Fibroblast of skin of left biceps (primary cell): ENCODE results near the gene RASL11B.

Experiments used
- DNase-seq, 2 experiments: peaks; one replicate each; pipeline ENCODE4 v3.0.0-alpha.2; 2013; ENCODE audit warnings: low read depth in 2 of 2

Gene RASL11B

DNA sequence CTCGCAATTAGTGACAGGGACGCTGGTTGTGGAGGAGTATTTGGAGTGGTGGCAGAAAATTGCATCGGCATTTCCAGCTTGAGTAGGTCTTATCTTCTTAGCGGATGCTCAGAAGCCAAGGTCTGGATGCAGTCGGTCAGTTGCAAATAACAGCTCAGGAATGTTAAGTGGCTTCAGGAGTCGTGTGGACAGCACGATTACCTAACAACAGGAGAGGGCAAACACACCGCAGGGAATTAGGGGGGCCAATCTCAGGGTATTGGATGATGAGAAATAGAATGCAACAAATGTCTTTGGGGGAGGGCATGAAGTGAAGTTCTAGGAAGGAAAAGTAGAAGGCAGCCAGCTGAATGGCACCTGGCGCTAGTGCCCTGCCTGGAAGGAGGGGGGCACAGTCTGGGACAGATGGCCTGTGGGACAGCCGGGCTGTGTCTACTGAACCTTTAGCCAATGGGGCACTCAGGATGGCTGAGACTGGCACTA is 11.8 kb downstream of the RASL11B start:
- DNase-seq = no peak

DNA sequence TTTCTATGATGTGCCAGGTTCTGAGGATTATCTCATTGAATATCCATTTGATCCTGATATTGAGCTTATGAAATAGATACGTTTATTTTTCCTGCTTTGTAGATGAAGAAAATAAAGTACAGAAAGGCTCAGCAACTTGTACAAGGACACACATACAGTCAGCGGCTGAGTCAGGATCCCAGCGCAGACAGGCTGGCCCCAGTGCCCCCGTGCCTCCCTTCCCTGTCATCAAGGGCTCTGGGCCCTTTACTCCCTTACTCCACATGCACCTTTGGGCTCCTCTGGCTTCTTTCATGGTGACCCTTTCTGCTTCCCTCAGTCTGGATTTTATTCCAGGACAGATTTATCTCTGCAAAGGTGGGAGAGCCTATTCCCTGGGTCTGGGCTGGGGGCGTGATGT is 12.8 kb downstream of the RASL11B start:
- no peak for DNase-seq

DNA sequence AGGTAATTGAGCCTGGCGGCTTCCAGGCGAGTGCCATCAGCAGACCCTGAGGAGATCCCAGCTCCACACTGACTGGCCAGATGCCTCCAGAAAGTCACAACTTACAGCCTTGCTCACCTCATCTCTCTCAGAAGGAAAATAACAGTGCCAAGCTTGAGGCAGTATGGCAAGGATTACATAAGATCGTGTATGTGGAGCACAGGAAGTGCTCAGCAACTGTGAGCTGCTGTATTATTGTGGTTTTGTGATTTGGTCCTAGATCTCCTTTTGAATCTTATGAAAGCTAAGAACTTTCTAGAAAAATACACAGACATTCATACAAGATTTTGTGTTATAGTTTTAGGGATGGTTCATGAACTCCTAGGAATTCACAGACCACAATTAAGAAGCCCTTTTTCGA is 14.0 kb downstream of the RASL11B start:
- no peak for DNase-seq

DNA sequence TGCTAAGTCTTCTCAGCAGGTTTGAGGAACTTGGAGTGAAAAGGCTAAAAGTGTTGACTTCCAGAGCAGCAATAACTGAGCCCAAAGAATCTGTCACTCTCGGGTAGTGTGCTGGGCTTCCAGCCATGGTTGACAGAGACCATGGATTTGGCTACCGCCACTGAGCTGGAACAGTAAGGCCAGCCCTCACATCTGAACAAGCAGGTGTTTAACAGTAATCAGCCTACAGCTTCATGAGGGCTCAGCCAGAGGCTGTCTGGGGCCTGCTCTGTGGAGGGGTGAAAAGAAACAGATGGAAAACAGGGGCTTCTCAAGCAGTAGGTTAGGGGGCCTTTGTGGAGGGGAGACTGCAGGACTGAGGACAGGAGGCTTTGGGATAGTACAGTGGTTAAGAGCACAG is 14.9 kb downstream of the RASL11B start:
- no peak for DNase-seq

DNA sequence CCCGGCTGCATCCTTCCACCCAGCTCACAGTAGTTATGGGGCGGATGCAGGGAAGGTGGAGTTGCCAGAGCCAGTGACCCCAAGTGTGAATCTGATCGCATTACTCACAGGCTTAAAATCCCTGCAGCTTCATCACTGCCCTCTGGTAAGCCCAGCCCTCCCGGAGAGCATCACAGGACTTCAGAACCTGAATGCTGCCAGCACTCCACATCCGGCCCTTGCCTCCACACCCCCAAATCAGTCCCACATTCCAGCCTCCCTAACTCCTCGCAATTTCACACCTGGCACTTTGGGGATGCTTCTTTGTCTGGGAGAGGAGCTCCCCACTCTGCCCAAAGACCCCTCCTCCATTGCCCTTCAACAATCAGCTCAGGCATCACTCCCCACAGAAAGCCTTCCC is 15.6 kb downstream of the RASL11B start:
- no peak for DNase-seq

DNA sequence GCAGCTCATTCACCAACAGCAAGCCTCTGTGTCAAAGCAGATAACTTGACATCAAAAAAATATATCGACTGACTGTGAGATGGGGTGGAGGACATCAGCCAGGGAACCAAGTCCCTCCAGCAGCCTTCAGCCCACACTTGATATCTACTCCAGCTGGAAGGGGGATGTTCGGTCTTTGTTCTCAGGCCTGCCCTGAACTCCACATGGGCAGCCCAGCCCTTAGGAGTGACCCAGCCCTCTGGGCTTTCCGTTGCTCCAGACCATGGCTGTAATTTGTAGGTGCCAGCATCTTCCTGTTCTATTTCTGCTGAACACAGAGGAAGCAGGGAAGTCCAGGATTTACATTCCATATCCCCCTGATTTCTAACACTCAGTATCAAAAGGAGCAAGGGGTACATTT is 17.4 kb downstream of the RASL11B start:
- no peak for DNase-seq

DNA sequence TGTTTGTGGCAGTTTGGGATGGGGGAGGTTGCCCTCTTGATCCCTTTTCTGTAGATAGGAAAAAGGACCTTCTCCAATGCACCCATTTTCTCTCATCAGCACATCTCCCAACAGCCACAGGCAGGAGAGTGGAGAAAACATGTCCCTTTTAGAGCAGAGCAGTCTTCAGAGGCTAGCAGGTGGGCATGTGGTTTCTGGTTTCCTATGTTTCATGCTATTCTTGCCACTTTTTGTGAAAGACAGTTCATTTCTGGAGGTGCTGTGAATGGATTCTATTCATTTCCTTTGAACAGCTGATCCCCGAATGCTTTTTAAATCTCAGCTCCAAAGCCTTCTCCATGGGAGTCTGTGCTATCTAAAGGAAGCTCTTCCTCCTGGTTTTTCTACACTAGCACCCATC is 18.9 kb downstream of the RASL11B start:
- DNase-seq = no peak

DNA sequence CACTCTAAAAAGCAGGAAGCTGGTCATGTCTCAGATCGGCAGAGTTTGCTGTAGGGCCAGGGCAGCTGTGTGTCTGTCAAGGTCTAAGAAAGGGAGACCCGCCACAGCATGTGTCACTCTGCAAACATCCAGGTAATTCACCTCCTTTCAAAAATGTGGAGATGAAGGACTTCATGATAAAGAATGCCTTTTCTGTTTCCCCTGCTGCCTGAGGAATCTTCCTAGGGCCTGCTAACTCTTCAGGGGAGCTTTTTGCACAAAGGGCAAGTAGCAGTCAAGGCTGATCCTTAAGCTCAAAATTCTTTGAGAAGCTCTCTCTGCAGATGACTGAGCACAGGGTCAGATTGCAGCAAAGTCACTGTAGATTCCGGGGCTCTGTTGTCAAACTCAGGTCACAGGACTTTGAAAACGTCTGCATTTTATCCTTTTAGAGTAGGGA is 21.1 kb downstream of the RASL11B start:
- no peak for DNase-seq

DNA sequence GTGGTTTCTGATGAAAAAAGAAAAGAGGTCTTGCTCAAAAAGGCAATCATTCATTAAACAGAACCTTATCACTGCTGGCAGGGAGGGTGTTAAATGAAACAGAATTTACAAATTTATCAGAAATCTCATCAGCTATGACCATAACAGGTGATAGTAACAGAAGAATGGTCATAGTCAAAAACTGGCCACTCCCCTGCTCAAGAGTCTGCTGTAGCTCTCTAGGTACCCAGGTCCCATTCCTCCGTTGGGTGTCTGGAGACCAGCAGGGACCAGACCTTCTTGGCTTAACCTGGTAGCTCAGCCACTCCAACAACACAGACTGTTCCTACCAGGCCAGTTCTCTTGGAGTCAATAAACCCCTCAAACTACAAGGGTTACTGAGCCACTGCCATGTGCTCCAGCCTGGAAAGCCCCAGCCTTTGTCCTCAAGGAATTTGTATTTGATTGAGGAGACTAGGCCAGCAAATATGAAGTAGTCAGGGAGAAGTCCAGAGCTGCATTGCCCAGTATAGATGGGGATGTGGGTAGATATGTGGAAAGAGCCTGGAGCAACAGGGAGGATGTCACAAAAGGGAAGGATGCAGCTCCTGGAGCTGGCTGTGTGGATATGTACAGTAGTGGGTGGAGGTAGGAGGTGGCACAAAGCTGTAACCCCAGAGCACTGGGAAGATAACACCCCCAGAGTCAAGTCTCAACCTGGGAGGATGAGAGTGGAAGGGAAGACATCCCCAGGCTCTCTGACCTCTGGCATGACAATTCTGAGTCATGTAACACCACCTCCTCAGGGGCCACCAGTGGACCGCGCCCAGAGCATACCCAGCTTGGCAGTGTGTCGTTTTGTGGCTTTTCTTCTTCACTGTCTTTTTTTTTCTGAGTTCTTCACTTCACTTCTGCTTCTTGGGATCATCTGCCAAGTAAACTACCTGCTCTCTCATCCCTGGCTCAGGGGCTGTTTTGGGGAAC is 21.9 kb downstream of the RASL11B start:
- DNase-seq = no peak

DNA sequence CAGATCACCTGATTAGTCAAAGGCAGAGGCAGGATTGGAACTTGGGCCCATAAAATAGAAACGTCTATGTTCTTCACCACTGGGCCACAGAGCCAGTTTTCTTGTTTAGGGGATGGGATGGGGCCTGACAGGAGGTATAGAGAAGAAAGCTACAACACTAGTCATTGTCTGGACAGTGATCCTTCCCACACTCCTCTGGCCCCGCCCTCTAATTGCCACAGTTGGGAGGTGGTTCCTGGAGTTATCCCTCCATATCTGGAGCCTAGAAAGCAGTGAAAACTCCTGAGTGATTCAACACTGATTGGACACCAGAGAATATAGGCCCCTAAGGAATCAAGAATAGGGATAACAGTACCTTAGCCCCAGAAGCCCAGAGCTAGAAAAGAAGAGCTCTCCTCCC is 22.9 kb downstream of the RASL11B start:
- no peak for DNase-seq

DNA sequence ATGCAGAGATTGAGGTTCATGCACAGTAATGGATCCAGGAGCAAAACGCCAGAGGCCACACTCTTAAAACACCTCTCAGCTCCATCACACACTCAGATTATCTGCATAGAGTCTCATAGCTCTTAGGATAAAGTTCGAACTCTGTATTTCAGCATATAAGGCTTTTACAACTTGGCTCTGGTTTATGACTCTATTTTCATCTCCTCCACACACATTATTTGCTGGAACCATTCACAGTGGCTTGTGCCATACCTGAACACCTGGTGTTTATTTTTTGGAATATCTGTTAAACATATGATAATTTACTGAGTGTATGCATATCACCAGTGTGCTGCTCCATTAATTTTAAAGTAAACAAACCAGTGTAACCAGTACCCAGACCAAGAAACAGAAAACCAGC is 27.2 kb downstream of the RASL11B start:
- DNase-seq = no peak

DNA sequence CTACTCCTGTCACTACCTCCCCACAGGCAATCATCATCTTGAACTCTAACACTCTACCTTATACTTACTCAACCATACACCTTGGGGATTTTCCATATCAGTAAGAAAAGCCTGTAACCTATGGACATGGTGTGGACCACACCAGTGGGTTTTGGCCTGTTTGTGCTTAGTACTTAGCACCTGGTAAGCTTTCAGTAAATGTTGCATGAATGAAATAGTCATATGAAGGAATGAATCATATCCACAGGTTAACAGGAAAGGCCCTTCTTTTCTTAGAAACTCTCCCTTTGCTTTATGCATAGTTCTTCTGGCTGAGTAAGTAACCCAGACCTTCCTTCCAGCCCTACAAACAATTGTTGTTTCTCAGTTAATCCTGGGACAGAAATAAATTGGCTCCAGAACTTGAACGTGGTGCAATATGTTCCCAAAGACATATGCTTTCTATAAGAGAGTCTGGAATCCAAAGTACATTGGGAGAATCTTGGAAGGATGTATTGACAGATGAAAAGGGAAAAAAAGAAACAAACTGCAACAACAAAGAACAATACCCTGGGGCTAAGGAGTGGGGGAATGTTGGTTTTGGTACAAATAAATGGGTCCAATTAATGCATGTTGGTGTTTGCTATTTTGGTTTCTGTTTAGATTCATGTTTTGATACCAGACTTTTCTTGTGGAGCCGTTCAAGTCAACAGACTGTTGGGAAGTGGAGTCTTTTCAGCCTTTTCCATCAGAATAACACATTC is 27.8 kb downstream of the RASL11B start:
- no peak for DNase-seq

DNA sequence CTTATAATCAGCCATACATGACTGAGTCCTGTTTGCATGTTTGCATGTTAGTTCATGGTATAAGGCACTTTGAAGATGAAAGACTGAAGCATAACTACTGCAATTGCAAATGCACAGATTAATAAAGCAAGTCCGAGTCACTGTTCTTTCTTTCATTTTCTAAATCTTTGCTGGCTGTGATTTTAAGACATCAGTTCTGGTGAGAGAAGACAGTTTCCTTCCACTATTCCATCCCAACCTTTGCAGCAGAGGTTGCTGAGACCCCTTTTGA is 28.3 kb downstream of the RASL11B start:
- DNase-seq = no peak

DNA sequence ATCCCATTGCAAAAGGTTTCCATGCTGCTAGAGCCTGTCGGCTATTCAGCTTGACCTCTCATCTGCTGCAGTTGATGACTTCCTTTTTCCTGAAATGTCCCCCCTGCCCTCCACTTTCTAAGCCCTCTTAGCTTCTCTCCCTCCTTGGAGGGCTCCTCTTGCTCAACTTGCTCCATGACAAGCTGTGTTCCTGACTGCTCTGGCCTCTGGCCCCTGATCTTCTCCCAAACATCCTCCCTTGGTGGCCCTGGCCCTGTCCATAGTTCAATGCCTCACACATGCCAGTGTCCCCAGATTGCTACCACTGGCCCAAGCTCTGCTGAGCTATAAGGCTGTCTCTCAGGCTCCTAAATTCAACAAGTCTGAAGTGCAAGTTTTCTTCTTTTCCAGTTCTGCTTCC is 29.6 kb downstream of the RASL11B start:
- DNase-seq = no peak

DNA sequence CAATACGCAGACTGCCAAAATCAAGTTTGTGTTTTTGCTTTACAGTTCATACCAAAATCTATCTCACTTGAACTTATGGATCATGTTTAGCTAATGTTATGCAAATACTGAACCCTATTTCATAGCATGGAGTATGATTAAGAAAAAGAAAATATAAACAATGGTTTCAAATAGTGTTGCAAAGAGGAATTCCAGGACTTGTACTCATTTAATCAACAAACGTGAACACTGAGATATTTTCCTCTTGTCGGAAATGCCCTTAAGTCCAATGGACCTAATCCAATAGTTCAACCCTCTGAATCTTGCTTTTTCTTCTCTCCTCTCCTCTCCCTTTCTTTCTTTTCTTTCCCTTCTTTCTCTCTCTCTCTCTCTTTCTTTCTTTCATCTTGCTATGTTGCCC is 30.8 kb downstream of the RASL11B start:
- no peak for DNase-seq

DNA sequence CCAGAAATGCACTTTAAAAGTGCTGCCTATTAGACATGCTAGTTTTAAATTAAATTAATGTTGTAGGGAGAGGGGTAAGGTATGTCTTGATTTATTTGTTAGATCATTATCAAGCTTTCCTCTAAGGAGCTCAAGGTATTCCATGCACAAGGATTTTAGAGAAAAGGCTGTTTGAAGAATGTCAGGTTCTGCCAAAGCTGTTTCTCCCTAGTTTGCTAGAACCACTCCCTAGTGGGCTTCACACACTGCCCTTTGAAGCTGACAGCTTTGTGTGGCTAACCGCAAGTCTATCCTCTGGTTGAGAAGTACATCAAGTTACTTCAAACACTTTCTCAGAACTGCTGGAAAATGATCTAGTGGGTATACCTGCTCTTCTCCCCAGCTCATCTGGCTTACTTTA is 32.3 kb downstream of the RASL11B start:
- peak; percentile 36 to 44 for DNase-seq

DNA sequence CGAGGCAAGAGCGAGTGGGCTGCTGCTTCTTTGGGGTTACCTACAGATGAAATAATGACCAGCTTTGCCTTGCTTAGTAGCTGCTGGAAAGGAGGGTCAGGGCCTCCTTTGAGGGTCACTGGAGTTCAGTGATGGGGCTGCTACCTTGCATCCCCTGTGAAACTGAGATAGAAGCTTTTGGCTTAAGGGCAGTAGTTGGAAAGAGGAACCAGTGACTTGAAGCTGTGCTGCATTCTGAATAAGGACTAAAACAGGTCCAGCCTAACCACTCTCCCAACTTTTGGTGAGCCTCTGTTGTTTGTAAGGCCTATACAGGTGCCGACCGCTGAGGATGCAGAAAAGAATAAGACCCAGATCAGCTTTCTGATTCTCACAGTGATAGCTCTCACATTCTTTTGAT is 41.2 kb downstream of the RASL11B start:
- DNase-seq = no peak

DNA sequence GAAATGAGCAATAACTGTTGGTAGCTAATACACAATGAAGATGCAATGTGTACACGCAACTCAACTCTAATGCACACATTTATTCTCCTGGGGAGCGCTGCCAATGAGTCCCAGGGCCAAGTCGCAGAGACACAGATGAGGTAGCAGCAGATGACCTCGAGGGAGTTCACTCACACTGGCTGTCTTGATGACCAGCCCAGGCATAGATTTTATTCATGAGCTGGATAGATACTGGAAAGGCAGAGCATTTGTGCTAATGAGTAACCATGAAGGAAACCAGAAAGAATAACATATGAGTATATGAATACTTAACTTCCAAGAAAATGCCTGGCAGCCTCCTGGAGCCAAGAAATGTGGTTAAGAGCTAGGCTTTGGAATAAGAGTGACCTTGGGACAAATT is 42.3 kb downstream of the RASL11B start:
- DNase-seq = no peak

DNA sequence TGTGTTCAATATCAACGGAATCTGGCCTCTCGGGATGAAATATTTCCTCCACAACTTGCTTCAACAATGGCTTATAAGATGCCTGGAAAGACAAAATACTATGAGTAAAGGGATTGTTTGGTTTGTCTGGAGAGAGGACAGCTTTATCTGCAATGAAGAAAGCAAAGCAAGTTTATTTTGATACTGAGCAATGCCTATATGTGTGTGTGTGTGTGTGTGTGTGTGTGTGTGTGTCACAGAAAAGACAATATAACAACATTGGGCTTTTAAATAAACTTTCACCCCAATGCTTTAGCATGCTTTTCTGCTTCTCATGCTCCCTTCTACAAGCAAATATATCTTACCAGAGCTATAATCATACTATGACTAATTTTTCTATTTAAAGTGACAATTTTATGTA is 45.4 kb downstream of the RASL11B start:
- DNase-seq = no peak

DNA sequence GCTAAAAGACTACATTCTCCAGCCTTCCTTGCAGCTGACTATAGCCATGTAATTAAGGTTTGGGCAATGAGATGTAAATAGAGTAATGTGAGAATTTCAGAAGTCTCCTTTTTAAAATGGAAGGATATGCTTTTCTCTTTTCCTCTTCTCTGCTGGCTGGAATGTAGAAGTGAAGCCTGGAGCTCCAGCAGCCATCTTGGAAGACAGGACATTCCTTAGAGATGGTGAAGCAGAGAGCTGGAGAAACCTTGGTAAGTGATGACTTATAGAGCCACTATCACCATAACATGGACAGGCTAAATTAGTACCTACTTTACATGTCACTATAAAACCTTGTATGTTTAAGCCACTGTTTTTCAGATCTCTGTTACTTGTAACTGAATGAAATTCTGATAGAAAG is 48.0 kb downstream of the RASL11B start:
- DNase-seq = no peak

DNA sequence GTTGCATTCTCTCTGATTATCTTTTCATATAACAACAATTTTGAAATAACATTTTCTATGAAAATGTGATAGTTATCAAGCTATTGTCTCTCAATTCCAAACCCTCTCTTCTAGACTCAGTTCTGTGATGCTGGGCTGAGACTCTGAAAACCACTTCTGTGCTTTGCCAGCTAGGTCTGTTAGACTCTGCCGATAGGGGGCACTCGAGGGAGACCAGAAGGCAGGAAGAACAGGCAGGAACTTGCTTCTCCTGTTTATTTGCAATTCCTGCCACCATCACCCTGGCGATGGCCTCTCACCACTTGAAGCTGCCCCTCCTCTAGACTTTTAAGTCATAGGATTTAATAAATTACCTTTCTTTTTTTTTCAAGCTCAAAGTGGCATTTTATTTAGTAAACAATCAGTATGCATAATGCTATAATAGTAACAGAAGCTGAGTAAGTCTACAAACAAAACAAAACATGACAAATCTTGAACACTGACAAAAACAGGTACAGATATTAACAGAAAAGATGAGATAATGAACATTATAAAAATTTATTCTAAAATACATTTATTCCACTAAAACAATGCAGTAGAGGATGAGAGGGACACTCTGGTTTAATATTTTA is 49.7 kb downstream of the RASL11B start:
- DNase-seq = no peak

DNA sequence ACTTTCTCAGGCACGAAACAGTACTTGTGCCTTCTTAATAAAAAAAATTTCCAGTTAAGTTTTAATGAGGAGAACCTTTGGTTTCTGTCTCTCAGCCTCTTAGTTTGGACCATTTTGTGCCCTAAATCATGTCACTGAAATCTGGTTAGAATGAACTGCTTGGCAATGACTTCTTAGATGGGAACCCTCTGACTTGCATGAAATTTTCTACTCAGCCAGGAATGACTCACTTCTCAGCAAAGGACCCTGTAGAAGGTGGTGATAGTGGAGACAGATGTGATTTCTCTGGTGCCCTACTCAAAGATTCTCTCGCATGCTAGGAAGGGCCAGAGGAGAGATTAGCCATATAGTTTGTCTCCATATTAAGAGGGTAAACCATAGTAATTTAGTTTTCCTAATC is 50.5 kb downstream of the RASL11B start:
- DNase-seq = no peak
